HG03571 (cell line): Measurements from ENCODE around the gene DLGAP3.

Experiments
- ATAC-seq: cut with Tn5 transposase; IDR thresholded peaks from one replicate; pipeline ENCODE4 v1.9.1; 2021; ENCODE audit not compliant: unreplicated experiment

DLGAP3 gene

DNA sequence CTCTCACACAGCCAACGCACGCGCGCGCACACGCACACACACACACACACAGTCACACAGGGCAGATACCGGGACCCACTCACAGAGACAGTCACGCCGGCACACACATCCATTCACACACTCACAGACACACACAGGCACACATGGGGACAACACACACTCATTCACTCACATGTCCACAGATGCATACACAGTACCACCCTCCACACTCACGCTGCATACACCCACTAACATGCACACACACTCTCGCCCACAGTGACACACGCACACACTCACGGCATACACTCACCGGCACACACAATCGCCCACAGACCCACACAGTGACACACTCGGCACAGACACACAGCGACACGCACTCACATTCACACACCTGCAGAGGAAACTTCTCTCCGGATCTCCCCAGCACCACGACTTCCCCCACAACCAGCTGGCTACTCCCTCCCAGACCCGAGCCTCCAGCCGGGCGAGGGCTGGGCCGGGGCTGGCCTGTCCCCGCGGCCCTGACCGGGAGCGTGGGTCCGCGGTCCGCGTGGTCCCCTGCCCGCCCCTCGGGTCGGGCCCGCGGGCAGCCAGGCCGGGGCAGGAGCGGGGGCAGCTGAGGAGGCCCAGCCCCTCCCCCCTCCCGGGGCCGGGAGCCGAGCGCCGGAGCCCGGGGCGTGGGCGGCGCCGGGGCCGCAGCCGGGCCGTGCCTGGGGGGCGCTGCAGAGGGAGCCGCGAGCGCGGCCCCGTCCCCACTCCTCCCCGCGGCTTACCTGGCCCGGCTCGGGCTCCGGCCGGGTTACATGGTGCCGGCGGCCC is 552 bp downstream of the DLGAP3 start:
- no peak for ATAC-seq

DNA sequence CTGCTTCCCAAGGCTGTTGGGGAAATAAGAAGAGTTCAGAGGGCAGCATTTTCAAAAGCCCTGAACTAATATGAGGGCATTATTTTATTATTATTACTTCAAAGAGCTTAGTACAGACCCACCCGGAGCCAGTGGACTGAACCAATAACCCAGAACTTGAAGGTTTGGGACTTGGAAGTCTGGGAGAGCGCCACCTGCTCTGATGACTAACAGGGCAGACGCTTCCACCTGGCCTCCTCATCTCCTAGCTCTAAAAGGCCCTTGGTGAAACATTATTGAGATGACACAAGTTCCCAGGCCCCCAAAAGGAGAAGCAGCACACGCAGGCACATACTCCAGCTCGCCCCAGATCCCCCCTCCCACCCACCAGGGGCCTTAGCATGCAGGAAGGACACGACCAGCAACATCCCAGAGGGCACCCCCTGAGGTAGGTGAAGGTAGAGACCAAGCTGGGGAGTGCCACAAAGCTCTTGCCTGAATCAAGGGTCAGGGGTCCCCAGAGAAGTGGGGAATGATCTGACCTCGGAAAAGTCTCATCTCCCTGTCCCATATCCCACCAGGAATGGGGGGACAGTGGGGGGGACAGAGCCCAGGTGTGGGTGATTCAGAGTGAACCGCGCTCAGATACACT is 1.3 kb downstream of the DLGAP3 start:
- ATAC-seq: no peak

DNA sequence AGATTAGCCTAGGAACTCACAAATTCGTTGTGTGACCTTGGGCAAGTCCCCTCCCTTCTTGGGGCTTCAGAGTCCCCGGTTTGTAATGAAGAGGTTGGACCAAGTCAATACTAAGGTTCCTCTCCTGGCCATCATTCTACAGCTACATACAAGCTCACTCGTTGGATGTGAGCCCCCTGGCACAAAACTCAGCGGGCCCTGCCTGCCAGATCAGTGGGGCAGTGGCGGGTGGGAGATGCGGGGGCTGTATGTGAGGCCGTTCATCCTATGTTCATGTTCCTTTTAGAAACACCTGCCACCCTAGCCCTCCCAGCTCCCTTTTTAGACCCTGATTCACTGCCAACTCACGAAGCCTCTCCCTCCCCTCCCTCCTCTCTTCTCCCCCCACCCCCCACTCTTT is 2.1 kb downstream of the DLGAP3 start:
- ATAC-seq: no peak

DNA sequence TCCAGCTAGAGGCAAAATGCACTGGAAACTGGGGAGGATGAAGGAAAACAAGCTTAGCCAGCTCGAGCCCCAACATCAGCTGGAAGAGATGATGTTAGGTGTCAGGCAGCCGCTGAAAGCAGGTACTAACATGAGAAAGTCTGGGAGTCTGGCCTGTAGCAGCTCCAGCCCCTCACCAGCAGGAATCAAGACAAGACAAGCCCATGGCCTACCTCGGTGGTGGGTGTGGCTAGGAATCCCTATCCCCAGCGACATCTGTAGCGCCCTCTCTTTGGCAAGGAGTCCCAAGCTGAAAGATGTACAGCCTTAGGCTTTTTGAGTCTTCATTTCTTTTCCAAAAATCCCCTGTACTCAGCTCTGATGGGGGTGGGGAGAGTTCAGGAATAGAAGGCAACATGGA is 2.6 kb downstream of the DLGAP3 start:
- ATAC-seq: no peak

DNA sequence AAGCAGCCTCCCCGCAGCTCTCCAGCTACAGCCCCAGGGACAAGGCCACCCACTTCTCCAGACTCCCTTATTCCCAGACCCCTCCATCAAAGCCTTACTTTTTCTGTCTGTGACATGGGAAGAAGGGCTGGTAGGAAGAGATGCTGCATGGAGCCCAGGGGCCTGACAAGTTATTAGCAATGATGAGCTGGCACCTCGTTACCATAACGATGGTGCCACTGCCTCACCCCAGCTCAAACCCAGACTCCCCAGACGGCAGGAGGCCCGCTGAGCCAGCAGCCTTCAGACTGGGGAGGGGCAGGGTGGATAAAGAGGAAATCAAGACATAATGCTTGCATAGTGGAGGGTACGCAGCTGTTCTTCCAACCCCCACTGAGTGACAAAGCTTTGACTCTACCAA is 3.3 kb downstream of the DLGAP3 start:
- ATAC-seq: no peak

DNA sequence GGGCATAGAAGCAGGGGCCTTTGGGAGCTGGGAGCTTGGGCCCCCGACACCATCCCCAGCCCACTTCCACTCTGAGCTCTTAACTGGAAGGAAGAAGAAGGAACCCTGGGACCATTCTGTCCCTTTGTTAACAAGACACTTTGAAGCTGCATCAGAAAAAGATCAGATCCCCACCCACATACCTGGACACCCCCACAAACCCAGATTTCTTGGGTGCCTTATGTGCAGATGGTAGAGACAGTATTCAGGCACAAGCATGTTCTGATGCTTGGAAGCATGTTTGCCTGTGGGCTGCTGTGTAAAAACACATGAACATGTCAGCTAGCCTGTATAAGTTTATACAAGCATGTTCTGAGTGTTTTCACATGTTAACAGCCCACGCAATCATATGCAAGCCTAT is 3.7 kb downstream of the DLGAP3 start:
- ATAC-seq: no peak

DNA sequence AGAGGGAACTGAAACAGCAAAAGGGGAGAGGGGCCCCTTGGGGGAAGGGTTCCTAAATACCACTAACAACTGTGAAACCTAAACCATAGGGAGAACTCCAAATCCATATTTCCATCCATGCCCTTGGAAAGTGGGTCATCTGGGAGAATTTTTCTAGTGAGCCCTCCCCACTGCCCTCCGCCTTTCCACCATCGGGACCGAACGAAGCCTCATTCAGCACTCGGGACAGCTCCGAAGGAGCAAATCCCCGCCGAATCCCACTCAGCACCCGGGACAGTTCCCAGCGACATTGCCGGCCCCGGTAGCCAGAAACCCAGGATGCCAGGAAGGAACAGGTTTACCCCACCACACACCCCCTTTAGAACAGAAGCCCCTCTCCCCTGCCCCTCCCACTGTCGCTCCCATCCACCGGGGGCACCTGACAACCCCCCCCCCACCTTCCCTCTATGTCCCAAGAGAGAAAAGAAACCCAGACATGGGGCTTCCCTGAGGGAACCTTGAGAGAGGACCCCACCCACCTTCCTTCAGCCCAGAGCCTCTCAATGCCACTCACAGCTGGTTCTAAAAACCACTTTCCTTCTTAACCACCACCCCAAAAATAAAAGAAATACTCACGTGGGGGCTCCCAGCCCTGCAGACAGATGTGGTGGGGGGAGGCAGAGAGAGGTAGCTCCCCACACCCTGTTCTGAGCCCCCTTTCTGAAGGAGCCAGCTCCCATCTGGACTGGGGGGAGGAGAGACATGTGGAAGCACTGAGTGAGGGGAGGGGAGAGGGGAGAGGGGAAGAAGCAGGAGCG is 4.5 kb downstream of the DLGAP3 start:
- no peak for ATAC-seq

DNA sequence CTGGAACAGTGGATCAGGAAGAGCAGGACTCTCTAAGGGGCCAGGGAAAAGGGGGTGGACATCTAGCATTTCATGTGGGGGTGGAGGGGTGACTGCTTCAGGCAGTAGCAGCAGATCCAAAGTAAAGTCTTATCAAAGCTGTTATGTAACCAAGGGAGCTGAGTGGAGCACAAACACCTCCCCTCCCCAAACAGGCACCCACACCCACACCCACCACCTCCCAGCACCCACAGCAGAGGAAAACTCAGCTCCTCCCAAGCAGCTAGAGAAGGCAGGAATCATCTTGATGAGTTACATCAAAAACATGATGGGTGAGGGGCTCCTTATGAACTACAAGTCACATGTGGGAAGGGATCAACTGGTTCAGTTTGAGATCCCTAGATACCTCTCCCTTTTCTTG is 6.0 kb downstream of the DLGAP3 start:
- no peak for ATAC-seq

DNA sequence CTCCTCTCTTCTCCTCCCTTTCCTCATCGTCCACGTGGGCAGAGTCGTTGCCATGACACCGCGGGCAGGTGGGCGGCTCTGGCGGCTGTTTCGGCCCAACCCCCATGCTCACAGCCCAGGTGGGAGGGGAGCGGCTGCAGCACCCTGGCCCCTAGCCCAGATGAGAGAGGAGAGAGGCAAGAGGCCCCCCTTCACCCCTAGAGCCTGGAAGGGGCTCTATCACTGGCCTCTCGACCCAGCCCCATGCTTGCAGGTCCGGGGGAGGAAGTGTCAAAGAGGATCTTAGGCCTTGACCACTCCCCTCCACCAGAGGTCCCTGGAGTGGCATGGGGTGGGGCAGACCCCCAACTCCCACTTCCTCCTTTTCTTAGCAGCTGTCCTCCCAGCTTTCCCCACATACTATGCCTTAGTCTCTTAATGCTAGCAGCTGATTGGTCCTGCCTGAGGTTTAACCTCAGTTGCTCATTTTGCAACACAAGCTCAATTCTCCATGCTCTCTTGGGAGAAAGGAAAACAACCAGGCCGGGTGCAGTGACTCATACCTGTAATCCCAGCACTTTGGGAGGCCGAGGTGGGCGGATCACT is 10.4 kb downstream of the DLGAP3 start:
- ATAC-seq: no peak

DNA sequence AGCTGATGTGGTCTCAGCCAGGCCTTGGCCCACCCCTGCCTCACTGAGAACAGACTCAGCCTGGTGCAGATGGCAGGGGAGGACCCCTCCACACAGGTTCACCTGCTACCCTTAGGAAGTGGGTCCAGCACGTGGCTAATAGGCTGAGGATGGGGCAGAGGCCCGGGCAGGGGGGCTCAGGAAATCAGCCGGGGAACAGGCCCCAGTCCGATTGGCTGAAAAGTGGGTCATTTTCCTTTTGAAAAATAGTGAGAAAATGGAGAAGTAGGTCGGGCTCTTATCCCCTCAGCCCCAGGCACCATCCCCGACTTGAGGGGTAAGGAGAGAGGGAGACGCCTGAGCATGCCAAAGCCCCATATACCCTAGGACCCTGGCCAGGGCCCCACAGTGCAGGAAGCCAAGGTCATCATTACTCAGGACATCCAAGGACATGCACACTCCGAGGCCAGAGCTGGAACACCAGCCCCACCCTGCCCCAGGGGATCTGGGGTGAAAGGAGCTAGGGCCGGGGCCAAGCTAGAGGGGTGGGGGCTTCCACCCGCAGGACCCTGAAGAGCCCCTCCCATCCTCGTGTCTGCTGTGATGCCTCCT is 11.0 kb downstream of the DLGAP3 start:
- ATAC-seq: no peak

DNA sequence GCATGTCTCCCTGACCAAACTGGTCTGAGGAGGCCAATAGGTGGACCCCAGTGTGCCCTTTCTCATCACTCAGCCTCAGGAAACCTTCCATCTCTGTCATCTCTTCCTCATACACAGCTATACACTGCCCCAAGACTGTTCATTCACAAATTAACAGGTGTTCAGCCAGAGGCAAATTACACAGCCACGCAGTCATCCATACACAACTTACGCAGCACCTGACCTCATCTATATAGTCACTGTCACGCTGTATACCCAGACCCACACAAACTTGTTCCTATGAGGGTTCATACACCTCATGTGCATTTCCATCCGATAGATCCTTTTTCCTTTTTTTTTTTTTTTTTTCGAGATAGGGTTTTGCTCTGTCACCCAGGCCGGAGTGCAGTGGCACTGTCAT is 12.4 kb downstream of the DLGAP3 start:
- no peak for ATAC-seq

DNA sequence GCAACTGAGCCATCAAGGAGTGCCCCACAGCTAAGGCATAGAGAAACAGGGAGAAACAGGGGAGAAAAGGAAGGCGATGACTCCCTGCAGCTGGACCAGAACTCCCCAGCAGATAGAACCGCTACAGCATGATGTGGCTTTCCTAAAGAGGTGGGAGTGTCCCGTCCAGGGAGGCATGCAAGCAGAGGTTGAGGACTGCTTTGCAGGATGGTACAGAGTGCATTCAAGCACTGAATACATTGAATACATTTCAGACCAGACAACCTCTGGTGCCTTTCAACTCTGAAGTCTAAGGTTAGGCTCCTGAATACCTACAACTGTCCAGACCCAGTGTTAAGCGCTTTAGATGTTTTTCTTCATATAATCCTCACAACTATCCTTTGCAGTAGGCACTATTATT is 13.3 kb downstream of the DLGAP3 start:
- no peak for ATAC-seq

DNA sequence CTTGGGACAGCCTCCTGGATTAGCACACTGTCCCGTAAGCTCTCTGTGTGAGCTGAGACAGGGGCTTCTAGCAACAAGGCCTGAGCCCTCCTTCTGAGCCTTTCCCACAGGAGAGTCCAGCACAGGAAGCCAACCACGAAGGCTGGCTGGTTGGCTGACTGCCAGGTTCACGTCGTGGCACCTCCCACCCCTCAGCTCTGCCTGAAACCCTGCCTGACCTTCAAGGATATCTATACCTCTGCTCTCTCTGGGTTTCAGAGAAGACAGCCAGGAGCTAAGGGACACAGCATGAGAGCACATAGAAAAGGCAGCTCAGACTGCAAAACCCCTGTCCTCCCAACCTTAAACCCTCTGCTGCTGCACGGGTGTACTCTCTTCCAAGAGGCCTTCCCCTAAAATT is 13.9 kb downstream of the DLGAP3 start:
- ATAC-seq: no peak

DNA sequence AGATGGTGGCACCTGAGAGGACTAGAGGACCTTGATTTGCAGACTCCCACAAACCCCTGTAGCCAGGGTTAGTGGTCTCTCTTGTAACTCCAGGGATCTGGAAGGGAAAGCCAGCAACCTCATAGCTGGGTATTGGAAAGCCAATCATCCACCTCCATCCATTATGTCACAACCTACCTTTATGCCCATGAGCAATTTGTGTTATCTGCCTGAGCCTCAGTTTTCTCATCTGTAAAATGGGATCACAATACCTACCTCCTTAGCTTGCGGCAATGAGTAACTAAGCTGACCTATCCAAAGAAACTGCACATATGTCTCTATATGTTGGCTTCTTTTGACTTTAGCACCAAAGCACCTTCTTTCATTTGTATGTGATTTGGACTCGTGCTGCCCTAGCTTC is 14.5 kb downstream of the DLGAP3 start:
- no peak for ATAC-seq

DNA sequence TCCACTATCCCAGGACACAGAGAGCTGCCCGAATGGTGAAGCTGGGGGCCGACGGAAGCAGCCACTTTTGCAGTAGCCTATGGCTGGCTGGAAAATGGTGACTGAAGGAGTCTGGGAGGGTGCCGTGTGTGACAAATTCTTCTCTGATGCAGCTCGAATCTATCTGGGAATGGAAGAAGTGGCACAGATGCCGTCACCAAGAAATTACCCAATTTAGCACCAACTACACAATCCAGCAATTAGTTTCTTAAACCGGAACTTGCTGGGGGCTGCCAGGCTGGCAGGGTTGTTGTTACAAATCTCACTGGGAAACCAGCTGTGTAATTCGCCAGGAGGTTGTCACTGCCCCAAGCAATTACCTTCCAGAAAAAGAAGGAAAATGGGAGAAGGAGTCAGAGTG is 18.0 kb downstream of the DLGAP3 start:
- ATAC-seq: no peak

DNA sequence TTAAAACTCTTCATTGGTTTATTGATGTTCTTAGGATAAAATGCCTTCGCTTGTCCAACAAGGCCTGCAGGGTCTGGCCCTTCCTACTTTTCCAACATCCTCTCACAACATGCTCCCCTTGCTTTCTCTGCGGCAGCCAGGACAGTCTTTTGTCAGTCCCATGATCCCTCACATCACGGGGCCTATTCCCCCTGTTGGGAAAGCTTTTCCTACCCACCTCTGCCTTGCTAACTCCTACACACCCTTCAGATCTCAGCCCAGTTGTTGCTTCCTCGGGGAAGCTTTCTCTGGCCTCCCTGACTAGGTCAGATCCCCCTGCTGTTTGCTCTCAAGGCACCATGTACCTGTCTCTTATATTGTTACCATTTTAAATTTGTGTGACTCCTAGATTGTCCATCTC is 19.0 kb downstream of the DLGAP3 start:
- ATAC-seq: no peak

DNA sequence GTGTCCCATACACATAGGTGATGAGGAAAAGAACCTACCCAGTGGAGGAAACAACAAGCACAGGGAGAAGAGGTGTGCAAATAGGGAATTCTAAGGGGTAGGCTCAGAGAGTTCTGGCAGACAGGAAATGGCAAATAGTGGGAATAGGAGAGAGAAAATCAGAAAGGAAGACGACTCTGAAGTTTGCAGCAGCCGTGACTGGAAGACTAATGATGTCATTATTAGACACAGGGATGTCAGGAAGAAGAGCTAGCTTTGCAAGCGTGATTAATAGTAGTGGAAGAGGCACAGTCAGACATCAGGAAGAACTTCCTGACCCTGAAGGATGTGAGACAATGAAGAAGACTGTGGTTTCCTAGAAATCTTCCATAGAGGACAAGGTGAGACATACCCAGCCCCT is 21.1 kb downstream of the DLGAP3 start:
- no peak for ATAC-seq

DNA sequence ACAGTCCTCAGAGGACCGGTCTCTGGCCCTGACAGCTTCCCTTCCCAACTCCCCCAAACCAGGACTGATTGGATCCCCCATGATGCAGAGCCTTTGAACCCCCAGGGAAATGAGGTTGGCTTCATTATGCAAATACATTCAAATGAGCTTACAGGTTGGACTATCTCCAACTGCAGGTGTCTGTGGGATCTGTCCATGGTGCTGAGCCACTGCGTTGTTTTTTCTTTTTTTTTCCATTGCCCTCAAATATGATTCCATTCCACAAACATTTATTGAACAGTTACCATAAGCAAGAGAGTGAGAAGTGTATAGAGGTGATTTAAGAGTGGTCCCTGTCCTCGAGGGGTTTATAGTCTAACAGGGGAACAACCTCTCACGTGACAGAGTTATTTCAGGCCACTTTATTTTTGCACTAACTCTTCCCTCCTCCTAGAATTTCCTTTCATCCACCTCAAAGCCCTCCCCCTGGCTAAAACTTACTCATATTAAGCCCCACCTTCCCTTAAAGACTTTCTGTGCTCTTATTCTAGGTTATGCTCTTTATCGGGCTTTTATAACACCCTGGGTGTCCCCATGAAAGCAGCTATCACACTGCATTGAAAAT is 21.9 kb downstream of the DLGAP3 start:
- ATAC-seq: no peak

DNA sequence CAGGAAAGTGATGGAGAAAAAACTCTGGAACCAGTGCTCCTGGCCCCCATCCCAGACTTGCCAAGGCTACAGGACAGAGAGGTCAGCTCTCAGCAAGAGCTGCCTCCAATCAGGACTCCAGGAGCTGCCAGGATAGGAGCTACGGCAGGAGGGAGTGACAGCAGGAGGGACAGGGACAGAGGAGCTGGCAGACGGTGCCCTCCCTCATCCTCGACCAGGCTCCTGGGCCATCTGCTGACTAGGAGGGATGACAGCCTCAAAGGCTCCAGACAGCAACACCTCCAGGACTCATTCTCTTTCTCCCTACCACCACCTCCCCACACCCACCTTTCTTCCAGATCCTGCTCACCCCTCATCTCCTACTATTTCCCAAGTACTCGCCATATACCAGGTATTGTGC is 22.7 kb downstream of the DLGAP3 start:
- no peak for ATAC-seq

DNA sequence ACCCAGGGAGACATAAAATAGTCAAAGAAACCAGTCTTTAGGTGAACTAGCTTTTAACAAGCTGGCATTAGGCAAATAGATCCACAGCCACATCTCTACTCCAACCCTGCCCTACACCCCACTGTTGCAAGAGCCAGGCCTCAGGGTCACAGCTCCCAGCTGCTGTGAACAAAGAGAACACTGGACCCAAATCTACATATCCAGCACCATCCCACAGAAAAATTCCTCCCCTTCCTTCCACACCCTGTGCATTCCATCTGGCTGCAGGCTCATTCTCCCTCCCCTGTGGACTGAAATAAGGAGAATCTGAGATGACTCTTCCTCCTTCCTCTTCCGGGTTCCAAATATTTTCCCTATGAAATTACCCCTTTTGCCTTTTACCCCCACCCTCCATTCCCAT is 23.2 kb downstream of the DLGAP3 start:
- ATAC-seq: no peak

DNA sequence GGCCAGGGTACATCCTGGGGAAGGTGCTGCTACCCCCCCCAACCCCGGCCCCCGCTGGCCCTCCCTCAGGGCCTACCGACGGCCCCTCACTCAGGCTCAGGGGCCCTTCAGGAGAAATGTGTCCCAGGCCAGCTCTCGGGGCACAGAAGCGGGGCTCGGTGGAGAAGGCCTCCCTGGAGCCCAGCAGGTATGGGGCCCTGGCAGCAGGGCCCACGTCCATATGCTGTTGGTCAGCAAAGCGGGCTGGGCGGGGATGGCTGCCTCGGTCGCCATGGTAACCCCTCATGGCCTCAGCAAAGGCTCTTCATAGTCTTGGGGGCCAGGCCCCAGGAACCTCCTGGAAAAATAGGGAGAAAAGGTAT is 24.4 kb downstream of the DLGAP3 start:
- ATAC-seq: no peak
